Activated T-helper 1 cell treated with anti-CD3 and anti-CD28 coated beads, Interleukin-2, amount 50 U/mL, for 16 hours (primary cell): Measurements from ENCODE around the gene RAB1A.
"Not testable (repeated sequence)": the region's sequence is repeated elsewhere in the genome, so short reads cannot be mapped to it uniquely, and the experiment has no call there.

Experiments used
- DNase-seq, 2 donors: peaks; one replicate each; pipeline ENCODE4 v3.0.0-alpha.2; 2020; ENCODE audit warnings: low read depth in 1 of 2, low spot score in 1 of 2

The RAB1A gene

DNA sequence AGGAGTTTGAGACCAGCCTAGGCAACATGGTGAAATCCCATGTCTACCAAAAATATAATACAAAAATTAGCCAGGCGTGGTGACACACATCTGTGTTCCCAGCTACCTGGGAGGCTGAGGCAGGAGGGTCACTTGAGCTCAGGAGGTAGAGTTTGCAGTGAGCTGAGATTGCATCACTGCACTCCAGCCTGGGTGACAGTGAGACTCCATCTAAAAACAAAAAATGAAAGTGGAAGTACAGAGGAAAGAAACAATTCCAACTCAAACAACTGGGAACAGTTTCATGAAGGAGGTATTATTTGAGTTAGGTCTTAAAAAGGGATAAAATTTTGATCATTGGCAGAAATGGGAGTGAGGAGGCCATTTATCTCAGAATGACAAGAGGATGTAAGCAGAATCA lies 6.3 kb upstream of the RAB1A start:
- no peak for DNase-seq

DNA sequence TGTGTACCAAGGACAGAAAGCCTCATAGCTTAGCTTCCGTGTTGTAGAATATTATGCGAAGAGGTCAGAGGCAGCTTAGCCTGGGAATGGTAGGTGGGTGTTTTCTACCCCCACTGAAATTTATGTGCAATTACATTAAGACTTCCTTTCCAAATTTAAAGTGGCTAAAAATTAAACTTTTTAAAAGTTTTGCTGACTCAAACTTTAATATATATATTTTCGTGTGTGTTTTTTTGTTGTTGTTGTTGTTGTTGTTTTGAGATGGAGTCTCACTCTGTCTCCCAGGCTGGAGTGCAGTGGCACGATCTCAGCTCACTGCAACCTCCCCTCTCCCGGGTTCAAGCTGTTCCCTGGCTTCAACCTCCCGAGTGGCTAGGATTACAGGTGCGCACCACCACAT lies 4.3 kb upstream of the RAB1A start:
- DNase-seq: no peak

DNA sequence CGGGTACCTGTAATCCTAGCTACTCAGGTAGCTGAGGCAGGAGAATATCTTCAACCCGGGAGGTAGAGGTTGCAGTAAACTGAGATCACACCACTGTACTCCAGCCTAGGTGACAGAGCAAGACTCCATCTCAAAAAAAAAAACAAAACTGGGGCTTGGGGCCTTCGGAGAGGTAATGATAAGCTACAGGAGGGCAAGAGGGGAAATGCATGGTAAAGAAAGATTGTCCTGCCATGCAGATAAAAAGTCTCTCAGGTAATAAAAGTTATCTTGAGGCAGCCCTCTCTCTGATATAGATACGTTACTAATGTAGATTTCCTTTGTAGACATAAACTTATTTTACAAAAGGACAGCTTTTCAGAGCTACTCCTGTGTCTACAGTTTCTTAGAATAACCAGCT lies 3.7 kb upstream of the RAB1A start:
- no peak for DNase-seq

DNA sequence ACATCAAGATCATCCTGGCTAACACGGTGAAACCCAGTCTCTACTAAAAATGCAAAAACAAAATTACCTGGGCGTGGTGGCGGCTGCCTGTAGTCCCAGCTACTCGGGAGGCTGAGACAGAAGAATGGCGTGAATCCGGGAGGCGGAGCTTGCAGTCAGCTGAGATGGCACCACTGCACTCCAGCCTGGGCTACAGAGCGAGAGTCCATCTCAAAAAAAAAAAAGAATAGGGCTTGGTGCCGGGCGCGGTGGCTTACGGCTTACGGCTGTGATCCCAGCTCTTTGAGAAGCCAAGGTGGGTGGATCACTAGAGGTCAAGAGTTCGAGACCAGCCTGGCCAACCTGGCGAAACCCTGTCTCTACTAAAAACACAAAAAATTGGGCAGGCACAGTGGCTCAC lies 3.0 kb upstream of the RAB1A start:
- not testable (repeated sequence) for DNase-seq

DNA sequence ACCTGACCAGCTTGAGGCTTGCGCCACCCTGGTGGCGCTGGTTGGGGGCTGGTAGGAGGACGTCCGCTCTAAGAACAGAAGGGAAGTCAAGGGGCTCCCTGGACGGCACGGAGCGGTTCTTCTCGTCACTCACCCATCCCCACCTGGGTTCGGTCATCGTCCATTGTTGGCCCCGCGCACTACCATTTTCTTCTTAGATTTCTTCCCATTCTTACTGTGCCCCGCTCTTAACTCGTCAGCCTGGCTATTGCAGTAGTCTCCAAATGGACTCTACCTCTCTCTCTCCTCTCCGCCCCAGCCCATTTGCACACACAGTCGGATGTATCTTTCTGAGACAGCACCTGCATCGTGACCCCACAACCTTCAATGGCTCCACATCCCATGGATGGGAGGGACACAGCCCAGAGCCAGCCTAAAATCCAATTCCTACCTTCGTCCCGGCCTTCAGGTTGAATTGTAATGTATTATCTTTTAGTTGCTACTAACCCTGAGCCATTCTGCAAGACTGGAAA lies 814 bp upstream of the RAB1A start:
- DNase-seq: no peak

DNA sequence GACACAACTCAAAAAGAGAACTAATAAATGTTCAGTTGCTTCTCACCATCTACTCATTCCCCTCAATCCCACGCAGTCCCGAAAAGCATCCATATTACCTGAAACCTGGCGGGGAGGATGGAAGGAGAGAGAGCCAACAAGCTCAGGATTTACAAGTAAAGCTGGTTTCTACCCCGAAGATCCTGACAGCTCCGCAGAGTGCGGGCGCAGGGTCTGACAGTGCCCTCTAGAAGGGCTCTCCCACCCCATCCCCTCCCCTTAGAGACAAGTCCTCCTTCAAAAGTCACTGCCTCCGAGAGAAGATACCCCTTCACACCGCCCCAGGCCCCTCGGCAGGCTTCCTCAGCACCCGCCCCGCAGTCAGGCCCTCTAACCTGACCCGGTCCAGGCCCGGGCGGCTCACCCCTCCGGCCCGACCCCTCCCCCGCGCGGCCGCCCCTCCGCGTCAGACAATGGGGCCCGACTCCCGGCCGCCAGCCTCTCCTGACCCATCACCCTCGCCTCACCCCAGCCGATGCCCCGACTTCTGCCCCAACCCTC lies 550 bp downstream of the RAB1A start:
- peak; percentile 8 to 23 for DNase-seq

DNA sequence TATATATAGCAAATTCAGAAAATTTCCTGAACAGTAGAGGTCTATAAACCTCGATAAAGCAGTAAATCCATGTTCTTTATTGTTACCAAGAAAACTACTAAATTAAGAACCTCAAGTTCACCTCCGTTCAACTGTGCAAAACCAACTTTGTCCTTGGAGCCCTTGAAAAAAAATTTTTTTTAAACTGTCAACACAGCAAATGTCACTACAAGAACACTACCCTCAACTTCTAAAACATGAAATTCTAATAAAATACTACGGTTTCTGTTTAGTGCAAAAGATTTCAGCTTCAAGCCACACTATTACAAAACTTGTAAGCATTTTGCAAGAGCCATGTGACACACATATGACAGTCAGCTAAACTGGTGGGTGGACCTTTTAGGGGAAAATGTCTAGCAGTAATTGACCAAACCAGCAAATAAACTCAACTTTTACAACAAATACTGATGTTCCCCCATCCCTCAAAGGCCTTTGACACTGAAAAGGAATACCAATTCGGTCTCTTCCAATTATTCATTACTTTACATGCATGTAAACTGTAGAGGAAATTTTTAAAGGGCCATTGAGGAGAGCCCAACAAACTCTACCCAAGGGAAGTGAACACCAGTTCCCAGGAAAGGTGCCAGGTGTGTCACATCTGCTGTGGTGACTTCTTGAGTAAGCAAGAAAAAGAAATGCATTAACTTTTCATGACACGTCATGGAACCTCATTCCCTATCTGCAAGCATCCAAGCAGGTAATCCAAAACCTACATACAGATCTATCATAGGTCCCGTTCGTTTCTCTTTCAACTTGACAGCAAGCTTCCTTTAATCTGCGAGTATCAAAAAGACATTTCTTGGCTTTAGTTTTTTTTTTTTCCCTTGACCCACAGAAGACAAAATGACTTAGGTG lies 1.4 kb downstream of the RAB1A start:
- no peak for DNase-seq

DNA sequence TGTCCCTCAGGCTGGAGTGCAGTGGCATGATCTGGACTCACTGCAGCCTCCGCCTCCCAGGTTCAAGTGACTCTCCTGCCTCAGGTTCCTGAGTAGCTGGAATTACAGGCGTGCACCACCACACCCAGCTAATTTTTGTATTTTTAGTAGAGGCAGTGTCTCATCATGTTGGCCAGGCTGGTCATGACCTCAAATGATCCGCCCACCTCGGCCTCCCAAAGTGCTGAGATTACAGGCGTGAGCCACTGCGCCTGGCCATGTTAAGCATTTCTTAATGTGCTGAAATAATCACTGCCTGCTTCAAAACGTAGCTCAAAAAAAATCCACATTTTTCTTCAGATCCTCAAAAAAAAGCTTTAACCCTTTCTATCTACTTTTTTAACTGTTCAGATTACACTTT lies 4.4 kb downstream of the RAB1A start:
- not testable (repeated sequence) for DNase-seq

DNA sequence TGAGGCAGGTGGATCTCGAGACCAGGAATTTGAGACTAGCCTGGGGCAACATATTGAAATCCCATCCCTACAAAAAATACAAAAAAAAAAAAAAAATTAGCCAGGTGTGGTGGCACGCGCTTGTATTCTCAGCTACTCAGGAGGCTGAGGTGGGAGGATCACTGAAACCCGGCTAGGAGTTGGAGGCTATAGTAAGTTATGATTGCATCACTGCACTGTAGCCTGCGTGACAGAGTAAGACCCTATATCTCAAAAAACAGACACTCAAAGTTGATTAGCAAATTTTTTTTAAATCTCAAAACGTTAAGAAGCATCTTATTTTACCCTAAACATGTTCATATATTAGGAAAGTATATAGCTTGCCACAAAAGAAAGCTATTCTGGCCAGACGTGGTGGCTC lies 7.6 kb downstream of the RAB1A start:
- no peak for DNase-seq

DNA sequence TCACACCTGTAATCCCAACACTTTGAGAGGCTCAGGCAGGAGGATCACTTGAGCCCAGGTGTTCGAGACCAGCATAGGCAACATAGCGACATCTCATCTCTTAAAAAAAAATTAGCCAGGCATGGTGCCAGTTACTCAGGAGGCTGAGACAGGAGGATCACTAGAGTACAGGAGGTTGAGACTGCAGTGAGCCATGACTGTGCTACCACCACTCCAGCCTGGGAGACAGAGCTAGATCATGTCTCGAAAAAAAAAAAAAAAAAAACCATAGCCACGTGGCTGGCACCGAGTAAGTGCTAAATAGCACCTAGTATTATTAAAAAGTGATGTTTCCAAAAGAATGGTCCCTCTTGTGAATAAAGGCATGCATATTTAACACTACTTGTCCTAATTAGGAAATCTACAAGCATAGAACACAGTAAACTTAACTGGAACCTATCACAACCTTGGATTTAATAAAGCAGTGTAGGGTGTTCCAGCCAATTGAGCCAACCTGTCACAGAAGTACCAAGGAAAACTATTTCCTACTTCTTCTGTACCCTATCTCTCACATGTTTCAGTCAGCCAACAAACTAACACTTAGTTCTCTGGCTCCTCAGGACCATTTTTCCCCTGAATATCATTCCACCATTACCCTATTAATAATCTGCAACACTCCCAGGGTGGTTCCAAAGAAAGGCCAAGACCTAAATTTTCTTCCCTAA lies 8.8 kb downstream of the RAB1A start:
- DNase-seq: no peak

DNA sequence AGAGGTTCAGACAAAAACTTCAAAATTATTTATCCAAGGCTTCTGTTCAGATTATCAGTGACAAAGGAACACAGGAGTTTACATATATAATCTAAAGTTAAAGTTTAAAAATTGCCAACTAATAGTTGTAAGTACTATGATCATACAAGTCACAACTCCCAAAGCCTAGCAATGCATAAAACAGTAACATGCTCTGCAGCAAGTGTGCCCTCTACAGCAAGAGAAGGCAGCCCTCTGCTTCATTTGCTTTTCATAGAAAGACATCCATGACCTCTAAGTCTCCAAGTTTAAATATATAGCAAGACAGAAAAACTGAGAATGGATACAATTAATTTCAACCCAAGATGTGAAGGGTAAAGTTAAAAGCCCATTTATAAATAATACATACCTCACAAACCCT lies 13.3 kb downstream of the RAB1A start:
- no peak for DNase-seq

DNA sequence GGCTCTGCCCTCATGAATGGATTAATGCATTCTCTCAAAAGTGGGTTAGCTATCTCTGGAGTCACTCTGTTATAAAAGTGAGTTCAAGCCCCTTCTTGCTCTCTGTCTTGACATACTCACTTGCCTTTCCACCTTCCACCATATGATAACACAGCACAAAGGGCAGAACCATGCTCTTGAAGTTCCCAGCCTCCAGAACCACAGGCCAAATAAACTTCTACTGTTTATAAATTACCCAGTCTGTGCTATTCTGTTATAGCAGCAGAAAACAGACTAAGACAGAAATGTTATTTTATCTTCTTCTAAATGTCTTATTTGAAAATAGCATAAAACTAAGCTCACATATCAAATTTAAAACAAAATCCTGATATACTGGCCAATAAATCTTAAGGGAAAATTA lies 15.0 kb downstream of the RAB1A start:
- no peak for DNase-seq

DNA sequence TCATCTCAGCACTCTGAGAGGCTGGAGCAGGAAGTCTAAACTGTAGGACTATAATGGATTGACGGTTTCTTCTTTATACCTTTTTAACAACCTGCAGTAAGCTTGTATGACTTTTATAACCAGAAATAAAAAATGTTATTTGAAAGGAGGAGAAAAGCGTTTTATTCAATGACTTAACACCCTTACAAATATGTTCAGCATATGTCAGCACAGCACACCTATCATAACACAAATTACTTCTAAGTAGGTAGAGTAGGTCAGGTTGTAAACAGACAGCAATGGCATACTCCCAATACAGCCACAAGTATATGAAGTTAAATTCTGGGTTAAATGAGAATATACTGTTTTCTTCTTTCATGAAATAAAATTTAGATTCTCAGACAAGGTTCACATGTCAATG lies 16.1 kb downstream of the RAB1A start:
- no peak for DNase-seq

DNA sequence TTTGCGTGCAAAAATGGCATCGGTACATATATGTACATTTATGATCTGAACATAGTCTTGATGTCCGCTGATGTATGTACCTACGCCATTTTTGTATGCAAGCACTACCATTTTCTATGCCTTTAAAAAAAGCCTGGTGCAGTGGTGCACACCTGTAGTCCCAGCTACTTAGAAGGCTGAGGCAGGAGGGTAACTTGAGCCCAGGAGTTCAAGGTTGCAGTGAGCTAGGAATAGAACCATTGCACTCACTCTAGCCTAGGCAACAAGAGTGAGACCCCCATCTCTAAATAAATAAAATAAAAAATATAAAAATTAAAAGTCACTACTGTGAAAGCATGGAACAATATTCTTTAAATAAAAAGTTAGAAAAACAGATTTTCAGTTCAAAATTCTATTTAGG lies 16.7 kb downstream of the RAB1A start:
- no peak for DNase-seq

DNA sequence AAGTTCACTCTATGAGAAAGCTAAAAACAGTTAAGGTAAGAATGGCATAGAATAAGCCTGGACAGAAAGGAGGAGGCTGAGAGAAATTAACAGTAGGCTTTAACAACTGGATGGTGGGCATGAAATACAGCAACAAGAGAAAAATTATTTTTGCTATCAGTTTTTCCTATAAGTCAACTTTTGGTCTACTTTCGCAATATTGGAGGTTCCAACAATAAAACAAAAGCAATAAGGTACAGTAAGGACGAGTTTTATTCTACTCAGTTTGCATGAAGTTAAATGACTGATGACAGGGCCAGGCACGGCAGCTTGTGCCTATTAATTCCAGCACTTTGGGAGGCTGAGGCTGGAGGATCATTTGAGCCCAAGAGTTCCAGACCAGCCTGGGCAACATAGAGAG lies 17.3 kb downstream of the RAB1A start:
- no peak for DNase-seq

DNA sequence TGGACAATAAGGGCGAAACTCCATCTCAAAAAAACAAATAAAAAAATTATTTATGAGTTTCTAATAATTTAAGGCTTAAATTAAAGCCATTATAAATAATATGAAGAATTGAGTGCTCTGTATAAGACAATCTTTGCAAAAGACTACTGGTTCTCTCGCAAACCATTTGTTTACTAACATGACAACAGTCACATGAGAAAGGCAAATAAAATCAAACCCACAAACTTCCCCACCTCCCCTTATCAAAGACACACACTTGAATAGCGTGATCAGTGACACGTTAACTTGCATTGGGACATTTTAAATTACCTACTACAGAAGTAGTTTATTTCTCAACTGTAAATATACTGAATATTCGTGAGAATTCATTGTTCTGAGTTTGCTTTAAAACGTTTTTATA lies 21.1 kb downstream of the RAB1A start:
- DNase-seq: no peak

DNA sequence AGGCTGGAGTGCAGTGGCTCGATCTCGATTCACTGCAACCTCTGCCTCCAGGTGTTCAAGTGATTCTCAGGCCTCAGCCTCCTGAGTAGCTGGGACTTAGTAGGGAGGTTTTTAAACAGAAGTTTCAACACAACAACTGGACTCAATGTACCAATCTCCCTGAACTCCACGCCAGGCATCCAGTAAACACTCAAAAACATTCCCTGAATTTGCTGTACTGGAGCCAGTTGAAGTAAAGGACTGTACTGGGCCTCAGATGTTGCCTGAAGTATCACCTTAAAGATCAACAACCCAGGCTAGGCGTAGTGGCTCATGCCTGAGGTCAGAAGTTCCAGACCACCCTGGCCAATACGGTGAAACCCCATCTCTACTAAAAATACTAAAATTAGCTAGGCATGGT lies 22.4 kb downstream of the RAB1A start:
- no peak for DNase-seq

DNA sequence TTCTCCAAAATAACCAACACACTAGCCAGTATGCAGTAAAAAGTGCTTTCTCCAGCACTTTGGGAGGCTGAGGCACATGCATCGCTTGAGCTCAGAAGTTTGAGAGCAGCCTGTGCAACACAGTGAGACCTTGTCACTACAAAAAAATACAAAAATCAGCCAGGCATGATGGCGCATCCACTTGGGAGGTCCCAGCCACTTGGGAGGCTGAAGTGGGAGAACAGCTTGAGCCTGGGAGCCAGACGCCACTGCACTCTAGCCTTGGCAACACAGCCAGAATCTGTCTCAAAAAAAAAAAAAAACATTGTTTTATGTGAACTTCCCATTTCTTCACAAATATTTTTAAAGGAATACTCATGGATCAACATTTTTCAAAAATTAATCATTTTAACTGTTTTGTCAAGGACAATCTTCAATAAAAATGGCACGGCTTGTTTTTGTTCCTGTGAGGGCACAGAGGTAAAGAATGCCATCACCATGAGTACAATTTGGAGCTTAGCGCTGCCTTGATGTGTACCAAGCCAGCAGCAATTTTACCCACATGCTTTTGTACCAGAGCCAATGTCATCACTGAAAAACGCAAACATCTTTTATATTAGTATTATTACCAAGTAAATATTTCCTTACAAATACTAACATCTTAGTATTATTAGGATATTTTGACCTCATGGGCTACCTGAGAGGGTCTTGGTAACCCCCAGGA lies 26.7 kb downstream of the RAB1A start:
- DNase-seq: no peak

DNA sequence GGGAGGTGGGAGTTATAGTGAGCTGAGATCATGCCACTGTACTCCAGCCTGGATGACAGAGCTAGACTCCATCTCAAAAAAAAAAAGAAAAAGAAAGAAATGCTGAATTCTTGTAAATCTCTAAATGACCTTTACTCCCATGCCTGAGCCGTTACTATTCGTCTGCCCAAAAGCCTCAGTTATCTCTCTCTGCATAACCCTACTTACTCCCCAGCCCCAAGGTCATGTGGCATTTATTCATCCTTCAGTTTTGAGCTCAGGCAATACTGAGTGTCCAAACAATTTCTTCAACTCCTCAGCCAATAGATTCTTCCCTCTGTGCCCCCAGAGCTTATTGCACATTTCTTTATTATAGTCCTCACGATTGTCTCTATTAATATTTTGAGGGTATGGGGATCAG lies 28.8 kb downstream of the RAB1A start:
- DNase-seq: no peak

DNA sequence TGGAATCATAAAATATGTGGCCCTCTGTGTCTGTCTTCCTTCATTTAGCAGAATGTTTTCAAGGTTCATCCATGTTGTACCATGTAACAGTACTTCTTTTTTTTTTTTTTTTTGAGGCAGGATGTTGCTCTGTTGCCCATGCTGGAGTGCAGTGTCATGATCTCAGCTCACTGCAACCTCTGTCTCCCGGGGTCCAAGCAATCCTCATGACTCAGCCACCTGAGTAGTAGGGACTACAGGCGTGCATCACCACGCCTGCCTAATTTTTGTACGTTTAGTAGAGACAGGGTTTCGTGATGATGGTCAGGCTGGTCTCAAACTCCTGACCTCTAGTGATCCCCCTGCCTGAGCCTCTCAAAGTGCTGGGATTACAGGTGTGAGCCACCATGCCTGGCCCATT lies 31.2 kb downstream of the RAB1A start:
- DNase-seq: no peak

DNA sequence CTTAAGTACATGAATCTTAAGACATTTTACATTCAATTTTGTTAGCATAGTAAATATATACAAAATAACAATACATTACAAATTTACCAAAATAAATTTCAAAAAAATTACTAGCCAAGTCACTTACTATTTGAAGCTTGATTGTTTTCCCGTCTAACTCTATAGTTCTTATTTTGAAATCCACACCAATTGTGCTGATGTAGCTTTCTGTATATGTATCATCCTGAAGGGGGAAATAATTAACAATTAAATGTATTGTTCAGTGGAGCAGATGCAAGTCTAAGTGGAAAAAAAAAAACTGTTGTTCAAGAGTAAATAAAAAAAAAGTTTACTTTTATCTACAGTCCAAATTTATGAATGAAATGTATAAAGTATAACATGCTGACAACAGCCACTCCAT lies 32.1 kb downstream of the RAB1A start:
- DNase-seq: no peak

DNA sequence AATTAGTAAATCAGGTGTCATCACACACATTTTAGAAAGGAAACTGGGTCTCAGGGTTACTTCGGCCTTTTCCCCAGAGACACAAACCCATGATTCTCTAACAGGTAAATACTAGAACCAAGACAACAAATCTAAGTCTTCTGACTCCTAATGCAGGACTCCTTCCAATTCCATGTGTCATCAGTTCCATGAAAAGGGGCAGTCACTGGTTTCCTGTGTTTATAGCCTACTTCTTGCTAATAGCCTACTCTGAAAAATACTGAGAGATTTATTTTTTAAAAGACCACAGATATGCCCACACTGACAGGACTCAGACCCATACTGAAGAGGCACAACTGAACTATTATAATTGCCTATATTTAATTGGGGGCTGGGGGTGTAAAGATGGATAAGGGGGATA lies 33.0 kb downstream of the RAB1A start:
- DNase-seq: no peak
